HL-60 (cell line): ENCODE measurements around the gene HIP1R.

Source experiments
- CTCF ChIP-seq: IDR thresholded peaks from one replicate; pipeline ENCODE4 v1.5.1; 2011; ENCODE audit warnings: low read length, control low read depth, inconsistent platforms; ENCODE audit not compliant: insufficient read depth
- GABPA ChIP-seq: IDR thresholded peaks from 2 replicates; pipeline ENCODE4 v1.6.1; 2012; ENCODE audit warnings: low read depth
- POLR2AphosphoS5 ChIP-seq: IDR thresholded peaks from 2 replicates; pipeline ENCODE4 v1.6.1; 2012; ENCODE audit warnings: low read depth
- REST ChIP-seq: IDR thresholded peaks from 2 replicates; pipeline ENCODE4 v1.6.1; 2012; ENCODE audit warnings: low read depth; ENCODE audit not compliant: insufficient replicate concordance
- SPI1 ChIP-seq: IDR thresholded peaks from 2 replicates; pipeline ENCODE4 v1.6.1; 2012; ENCODE audit warnings: low read depth, mild to moderate bottlenecking, borderline replicate concordance

- no peak for TF ChIP-seq CTCF
- TF ChIP-seq POLR2AphosphoS5, result no peak
- no peak for TF ChIP-seq GABPA
- TF ChIP-seq SPI1, result no peak
- no peak for TF ChIP-seq REST
These were observed 12.2 kb downstream of the HIP1R start for GRCh38 chr12:122847516-122847836.
